T-helper 2 cell (primary cell): ENCODE measurements around the gene ATF6.
A peak's percentile ranks its signal among the peaks of the same experiment; 100 is the strongest.
"Not testable (repeated sequence)": the region's sequence is repeated elsewhere in the genome, so short reads cannot be mapped to it uniquely, and the experiment has no call there.

Experiments used
- DNase-seq, 5 experiments: peaks; one replicate each; pipeline versions ENCODE4 v3.0.0 to v3.0.0-alpha.2; 2012 to 2022
- total RNA-seq, 2 donors: gene quantifications; one replicate each; lab custom pipeline; 2026; lab: John Stamatoyannopoulos, UW

ATF6 gene, protein sequence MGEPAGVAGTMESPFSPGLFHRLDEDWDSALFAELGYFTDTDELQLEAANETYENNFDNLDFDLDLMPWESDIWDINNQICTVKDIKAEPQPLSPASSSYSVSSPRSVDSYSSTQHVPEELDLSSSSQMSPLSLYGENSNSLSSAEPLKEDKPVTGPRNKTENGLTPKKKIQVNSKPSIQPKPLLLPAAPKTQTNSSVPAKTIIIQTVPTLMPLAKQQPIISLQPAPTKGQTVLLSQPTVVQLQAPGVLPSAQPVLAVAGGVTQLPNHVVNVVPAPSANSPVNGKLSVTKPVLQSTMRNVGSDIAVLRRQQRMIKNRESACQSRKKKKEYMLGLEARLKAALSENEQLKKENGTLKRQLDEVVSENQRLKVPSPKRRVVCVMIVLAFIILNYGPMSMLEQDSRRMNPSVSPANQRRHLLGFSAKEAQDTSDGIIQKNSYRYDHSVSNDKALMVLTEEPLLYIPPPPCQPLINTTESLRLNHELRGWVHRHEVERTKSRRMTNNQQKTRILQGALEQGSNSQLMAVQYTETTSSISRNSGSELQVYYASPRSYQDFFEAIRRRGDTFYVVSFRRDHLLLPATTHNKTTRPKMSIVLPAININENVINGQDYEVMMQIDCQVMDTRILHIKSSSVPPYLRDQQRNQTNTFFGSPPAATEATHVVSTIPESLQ
- 85.7 to 107 reads per million in 2 donors for total RNA-seq

DNA sequence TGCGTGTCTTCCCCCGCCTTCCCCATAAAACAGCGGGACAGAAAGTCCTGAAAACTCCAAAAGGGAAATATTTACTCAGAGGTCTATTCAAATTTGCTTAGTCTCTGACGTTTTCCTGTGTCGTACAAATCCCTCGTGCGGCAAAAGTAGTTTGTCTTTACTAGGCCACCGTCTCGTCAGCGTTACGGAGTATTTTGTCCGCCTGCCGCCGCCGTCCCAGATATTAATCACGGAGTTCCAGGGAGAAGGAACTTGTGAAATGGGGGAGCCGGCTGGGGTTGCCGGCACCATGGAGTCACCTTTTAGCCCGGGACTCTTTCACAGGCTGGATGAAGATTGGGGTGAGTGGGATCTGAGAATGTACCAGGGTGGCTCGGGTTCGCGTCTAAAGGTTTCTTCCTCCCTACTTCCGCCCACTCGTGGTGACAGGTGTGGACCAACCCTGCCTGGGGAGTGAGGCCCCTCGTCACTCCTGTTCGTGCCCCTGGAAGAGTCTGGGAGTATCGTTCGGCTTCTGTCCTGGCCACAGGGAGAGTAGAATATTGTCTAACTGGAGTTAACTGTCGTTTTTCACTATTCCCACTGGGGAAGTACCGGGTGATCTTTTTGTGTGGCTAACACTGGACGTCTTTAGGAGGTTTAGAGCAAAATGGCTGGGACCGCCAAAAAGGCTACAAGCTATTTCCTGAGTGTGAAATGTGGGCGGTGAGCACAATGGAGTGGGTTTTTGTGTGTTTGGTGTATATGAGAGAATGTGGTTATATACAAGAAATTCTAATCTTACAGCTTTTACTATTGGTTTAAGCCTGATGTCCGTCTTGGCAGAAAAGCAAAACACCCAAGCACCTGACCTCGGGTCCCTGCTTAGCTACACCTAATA lies at the start of gene ATF6:
TSS of gene ATF6 (plus strand) at position 219 of the 880 bp plus-strand sequence. CDS start at position 260, 41 bp downstream.
- DNase-seq = peak; percentile 40 to 93 (median 68)

DNA sequence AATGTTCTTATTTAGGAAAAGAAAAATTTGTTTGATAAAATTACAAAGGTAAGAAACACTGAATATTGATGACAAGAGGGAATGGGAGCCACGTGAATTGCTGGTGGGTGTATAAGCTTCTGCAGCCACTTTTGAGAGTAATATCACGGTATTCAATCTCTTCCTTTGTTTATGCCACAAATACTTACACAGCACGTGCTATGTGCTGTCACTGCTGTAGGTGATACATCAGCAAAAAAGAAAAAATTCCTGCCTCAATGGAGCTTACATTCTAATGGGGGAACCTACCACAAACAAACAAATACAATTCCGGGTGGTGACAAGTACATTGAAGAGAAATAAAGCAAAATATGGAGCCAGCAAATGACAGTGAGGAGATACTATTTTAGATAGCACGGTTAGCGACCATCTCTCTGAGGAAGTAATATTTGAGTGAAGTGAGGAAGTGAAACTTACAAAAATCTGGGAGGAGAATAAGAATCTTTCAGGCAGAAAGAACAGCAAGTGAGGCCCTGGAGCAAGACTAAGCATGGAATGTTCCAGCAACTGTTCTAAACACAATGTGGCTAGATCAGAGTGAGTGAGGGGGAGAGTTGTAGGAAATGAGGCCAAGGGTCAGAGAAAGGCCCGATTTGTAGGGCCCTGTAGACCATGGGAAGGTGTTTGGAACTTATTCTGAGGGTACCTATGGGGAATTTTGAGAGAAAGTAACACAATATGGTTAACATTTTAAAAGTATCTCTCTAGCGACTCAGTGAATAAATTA lies 47.4 kb upstream of the ATF6 start:
- no peak for DNase-seq

DNA sequence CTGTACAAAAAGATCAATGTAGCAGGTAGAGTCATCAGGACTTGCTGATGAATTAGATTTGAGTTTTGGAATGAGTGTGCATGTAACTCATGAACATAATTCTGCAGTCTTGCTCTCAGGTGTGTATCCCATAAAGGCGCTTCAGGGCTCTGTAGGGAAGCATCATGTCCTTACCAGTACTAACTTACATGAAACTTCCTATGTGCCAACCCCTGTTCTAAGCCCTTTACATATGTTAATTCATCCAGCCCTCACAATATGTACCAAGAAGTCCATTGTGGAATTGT lies 46.9 kb upstream of the ATF6 start:
- peak in 1 of 5 experiments; percentile 19 for DNase-seq

DNA sequence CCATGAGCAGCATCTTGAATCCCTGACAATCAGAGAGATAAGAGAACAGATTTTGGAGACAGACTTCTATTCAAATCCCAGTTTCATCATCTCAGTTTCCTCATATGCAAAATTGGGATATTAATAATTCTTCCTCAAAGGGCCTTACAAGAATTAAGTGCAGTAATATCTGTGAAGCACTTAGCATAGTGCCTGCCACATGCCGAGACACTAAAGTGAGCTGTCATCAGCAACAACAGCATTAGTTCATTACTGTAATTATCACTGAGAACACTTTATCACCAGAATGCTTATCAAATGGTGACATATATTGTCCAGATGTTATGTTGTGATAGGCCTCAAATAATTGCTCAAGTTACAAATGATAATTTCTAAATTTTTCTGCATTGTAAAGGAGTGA lies 45.7 kb upstream of the ATF6 start:
- DNase-seq = no peak

DNA sequence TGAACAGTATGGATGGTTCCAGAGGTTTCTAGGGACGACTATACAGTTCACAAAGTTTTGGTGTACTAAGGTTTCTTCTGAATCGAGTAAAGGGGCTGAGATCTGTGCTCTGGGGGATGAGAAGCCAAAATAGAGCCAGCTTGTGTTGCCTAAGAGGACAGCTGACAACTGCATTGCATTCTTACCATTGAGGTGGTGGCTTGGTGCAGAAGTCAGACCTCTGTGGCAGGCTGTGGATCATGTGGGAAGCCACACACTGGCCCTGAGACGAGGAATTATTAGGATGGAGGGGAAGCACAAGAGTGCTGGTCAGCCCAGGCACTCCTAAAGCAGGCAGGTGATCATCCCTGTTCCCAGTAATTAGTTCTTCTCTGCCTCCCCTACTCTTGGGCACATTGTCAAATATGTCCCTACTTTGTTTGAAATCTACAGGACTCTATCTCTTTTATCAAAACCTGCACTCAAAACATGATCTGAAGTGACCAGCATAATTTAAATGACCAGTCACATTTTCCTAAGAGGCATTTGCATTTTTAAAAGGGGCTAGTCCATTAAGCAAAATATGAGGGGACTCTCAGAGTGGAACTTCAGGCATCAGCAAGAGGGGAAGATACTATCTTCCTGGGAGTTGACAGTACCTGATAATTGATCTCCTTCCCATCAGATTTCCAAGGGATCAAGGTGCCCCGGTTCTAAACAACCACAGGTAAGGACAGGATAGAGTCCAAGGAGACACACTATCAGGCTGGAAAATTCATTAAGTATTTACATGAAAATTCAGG lies 45.0 kb upstream of the ATF6 start, which contains the start of gene FCRLB:
TSS of gene FCRLB (plus strand) at position 589 of the 782 bp plus-strand sequence. CDS start 1,129 bp downstream, outside the sequence.
- DNase-seq = no peak

DNA sequence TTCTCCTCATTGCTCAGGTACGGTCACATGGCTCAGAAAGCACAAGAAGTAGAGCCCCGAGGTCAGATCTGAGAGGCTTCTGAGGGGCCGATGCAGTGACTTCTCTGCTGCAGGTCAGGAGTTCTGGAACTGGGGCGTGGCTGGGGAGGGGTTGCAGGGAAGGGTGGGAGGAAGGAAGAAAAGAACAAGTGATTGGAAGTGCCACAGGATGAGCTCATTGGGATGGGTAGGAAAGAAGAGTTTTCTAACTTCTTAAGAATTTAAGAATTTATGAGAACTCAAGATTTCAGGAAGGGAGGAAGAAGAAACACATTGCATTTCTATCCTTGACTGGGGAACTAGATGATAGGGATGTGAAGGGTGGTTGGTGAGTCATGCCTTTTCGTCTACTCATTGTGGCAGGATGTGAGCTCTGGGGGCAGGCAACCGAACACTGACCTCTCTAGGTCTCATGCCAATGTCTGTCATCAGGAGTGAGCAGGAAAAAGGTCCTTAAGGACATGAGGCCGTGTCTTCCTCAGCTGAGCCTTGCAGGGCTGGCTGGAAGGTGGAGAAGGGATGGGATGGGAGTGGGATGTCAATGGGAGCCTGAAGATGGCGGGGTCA lies 44.3 kb upstream of the ATF6 start:
- no peak for DNase-seq

DNA sequence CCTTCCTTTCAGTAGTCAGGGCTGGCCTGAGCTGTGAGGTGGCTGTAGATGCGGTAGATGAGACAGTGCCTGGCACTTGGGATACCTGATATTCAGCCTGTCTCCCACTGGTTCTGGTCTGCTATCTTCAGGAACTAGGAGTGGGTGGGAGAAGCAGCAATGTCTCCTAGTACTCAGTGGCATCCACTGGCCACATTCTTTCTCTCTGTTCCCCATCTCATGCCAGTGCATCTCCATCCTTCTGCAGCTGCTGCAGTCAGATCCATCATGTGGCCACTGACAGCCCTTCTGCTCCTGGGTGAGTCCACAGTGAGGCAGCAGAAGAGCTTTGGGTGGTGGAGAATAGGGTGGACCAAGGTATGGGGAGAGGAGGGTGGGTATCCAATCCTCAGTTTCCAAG lies 43.7 kb upstream of the ATF6 start:
- DNase-seq = no peak

DNA sequence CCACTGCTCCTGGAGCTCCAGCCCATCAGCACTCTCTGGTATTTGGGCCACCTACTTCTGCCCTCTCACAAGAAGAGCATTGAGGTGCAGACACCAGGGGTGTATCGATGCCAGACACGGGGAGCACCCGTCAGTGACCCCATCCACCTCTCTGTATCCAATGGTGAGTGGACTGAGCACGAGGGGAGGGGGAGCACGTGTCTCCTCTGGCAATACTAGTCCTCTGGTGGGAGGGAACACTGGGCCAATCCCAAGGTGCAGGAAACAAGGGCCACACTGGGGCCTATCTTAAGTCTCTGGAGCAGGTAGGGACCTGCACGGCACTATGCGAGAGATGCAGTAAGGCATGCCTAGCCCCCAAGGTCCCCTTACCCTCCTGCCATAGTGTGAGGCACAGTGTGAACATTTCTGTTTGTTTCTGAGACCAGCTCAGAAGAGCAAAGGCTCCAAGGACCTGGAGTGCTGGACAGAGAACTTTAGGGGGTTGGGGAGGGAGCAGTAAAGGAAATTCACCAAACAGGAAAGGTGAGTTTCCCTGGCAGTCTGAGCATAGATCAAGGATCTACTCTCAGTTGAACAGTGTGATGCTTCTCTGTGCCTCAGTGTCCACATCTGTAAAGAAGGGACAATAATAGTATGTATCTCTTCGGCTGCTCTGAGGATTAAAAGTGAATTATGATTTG lies 42.5 kb upstream of the ATF6 start:
- no peak for DNase-seq

DNA sequence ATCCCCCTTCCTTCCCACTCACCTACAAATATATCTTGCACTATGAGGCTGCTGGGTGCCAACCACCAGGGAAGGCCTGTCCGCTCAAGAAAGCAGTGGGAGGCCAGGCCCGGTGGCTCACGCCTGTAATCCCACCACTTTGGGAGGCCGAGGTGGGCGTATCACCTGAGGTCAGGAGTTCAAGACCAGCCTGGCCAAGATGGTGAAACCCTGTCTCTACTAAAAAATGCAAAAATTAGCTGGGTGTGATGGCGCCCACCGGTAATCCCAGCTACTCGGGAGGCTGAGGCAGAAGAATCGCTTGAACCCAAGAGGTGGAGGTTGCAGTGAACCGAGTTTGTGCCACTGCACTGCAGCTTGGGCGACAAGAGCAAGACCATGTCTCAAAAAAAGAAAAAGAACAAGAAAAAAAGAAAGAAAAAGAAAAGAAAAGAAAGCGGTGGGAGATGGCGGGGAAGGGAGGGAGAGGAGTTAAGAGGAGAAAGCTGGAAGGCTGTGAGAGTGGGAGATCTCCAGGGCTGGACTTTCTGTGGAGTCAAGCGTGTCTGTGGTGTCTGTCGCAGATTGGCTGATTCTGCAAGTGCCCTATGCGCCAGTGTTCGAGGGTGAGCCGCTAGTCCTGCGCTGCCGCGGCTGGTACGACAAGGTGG lies 40.7 kb upstream of the ATF6 start:
- DNase-seq = not testable (repeated sequence)

DNA sequence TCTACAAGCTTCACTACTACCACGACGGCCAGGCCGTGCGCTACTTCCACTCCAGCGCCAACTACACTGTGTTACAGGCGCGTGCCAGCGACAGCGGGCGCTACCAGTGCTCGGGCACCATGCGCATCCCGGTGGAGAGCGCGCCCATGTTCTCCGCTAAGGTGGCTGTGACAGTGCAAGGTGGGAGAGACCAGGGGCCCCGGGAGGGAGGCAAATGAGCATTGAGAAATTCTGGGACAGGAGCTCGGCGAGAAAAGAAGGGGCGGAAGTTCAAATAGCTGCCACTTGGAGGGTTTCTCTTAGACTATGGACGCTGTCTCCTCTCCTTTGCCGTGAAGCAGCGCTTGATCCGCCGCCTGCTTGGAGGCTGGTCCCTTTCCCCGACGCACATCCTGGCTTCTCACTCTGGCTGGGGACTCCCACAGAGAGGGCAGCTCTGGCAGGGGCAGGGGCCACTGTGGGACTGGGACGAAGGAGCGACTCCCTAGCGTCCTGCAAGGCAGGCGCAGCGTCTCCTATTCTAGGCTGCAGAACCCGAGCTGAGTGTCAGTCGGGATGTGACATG lies 40.1 kb upstream of the ATF6 start:
- peak in 3 of 5 experiments; percentile 6 to 38 (median 31) for DNase-seq

DNA sequence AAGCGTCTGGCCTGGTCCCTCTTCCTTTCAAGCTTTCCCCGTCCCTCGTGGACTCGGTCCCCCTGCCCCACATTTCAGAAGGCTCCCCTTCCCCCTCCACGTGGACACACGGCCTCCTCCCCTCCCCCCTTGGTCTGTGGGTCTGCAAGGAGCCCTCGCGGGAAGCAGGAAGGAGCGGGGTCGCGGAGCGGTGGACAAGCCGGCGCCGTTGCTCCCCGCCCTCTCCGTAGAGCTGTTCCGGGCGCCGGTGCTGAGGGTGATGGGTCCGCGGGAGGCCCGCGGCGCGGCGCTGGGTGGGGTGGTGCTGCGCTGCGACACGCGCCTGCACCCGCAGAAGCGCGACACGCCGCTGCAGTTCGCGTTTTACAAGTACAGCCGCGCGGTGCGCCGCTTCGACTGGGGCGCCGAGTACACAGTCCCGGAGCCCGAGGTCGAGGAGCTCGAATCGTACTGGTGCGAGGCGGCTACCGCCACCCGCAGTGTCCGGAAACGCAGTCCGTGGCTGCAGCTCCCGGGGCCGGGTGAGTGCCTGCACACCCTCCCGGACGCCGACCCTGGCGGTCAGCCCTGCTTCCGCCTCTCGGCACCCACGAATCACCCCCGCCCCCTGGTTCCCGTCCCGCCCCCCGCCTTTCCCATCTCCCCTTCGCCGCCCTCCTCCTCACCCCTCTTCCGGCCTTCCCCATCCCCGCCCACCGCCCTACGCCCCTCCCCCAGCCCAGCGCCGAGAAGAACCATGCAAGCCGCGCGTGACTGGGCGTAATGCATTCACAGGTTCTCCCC lies 39.5 kb upstream of the ATF6 start:
- peak; percentile 32 to 69 (median 41) for DNase-seq

DNA sequence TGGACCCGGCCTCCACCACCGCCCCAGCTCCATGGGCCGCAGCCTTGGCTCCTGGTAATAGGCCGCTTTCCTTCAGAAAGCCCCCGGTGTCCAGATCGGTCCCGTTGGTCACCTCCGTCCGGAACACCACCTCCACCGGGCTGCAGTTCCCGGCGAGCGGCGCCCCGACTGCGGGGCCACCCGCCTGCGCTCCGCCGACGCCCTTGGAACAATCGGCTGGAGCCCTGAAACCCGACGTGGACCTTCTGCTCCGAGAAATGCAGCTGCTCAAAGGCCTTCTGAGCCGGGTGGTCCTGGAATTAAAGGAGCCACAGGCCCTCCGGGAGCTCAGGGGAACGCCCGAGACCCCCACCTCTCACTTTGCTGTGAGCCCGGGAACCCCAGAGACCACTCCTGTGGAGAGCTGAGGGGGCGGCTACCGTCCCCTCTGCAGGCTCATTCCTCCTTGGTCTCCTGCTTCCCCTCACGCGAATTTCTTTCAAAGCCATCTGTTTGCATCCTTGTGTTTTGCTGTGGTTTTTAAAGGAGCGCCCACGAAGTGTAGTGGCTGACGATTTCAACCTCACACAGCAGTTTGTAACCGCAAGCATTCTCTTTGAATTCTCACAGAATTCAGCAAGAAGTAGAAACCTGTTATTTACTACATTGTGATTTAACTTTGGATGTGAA lies 38.7 kb upstream of the ATF6 start:
- DNase-seq = peak in 3 of 5 experiments; percentile 7 to 83 (median 62)

DNA sequence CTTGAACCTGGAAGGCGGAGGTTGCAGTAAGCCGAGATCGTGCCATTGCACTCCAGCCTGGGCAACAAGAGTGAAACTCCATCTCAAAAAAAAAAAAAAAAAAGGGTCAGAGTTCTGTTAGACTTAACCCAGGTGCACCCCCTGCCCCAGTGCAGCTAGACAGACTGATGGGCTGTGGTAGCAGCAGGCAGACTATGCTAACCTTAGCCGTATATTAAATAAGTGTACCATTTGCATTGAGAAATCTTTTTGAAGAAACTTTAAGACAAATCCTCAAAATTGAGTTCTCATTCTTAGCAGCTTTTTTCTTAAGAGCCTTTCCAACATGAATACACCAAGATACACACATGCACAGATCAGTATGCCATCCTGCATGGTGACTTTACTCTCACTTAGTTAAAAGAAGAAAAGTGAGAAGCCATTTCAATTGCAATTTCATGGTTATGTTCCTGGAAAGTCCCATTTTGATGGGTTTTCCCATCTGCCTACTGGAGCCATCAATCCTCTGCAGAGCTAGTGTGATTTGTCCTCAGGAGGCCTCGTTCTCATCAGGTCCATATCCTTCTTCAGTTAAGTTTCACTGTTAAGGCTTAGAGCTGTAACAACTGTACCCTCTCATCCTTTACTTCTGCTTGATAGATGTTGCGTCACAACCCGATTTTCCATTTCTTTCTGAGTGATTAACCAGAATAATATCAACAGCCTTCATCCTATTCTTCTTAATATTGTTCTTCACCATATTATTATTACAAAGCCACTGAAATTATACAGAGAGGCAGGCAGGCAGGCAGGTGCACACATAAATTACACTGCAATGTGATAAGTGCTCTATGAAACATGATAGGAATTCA lies 37.5 kb upstream of the ATF6 start:
- DNase-seq = no peak

DNA sequence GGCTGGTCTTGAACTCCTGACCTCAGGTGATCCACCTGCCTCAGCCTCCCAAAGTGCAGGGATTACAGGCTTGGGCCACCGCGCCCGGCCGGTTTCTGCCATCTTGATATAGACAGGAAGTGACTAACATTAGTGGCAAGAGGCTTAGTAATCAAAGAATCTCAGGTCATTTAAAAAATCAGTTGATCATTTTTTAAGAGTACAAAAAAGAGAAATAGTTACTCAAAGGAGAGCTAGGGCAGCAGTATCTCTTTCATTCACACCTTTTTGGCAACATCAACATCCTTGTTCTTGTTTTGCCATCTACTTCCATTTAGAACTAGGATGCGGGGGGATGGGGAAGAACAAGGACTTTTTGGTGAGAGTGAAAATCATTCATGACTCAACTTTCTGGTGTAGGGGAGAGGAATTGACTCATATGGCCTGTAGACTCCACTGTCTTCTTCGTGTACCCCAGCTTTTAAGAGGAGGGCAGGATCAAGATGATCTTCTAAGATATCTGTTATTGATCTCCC lies 36.0 kb upstream of the ATF6 start:
- DNase-seq = peak in 2 of 5 experiments; percentile 11 to 37

DNA sequence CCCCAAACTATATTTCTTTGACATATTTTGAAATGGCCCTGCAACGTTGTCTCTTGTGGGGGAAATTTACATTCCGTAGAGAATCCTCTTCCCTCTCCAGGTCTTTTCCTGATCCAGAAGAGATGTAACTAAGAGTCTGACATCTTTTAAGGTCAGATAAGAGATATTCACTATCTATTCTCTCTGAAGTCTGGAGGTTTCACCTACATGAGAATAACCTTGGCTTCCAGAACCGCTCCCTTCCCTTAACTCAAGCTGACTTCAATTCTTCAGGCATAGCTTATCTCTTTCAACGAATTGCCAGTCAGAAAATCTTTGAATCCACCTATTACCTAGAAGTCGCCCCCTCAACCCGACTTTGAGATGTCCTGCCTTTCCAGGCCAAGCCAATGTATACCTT lies 34.9 kb upstream of the ATF6 start:
- no peak for DNase-seq

DNA sequence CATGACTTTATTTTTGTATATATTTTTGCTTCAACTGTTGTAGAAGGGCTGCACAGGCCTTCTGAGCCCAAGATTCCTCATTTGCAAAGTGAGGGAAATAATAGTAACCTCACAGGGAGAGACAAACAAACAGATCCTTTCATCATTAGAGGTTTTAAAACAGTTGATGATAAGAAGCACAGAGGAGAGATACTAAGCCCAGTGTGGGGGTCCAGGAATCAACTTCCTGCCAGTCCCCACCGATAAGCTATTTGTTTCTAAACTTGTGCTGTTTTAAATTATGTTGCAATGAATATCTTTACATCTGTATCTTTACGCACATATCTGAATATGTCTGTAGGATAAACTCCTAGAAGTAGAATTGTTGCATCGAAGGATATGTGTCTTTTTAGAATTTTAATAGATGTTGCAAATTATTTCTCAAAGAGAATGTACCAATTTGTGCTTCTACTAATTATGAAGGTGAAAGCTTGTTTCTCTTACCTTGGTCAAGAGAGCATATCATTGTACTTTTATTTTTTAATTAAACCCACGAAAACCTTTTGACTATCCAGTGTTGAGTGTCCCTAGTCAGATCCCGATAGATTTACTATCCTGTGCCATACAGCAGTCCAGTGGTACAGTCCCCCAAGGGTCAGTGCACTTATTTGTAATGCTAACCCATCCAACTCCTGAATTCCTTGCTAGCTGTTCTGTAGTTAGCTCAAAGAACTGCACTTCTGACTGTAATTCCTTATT lies 34.0 kb upstream of the ATF6 start:
- no peak for DNase-seq
